ENCODE results near the gene SMCR8.

DNA sequence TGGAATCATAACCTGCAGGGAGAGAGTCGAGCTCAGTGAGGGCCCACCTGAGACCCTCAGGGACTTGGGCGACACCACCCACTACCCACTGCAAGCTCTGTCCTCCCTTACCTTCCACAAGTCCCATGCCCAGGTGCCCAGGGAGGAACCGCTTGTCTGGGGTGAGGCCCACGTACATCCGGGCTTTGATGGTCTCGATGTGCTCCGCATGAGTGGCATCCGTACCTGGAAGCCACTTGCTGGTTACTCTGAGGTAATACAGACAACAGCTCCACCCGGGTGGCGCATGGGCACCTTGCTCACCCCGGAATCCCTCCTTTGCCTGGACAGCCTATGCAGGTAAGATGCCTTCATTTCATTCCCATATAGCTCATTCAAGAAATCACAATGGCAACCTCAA is 29.8 kb upstream of the SMCR8 start:
- TF ChIP-seq CTCF (IDR thresholded peaks at IDR 0.05) (no peak), EP300 (IDR thresholded peaks at IDR 0.05) (no peak)
